MCF 10A (cell line): ENCODE measurements around the gene QKI. TPM values are rescaled to one million over a fixed set of nuclear protein-coding genes. Genes with fewer than 3 reads are reported as not detected.
"Not testable (repeated sequence)": the region's sequence is repeated elsewhere in the genome, so short reads cannot be mapped to it uniquely, and the experiment has no call there.

Experiments used
- BruUV-seq: library from RNA; stranded (reverse); fragments of 400-500 nt; replicated peaks from 2 replicates; lab custom pipeline; 2021; lab: Mats Ljungman, UMichigan
- CTCF ChIA-PET: fragments of 300-600 bp; sonication (Branson Sonifier 250); formaldehyde crosslinking; extraction: SDS; loops from one replicate; lab custom pipeline; 2021; ENCODE audit warnings: antibody characterized with exemption, inconsistent platforms; lab: Yijun Ruan, JAX
- POLR2A ChIA-PET: fragments of 300-600, 350-650 bp; sonication (Branson Sonifier 250); formaldehyde crosslinking; extraction: SDS; loops from one replicate; lab custom pipeline; 2020; ENCODE audit warnings: antibody characterized with exemption, inconsistent platforms; lab: Yijun Ruan, JAX
- DNase-seq: peaks from one replicate; pipeline ENCODE4 v3.0.0-alpha.2; 2018; ENCODE audit not compliant: unreplicated experiment
- H3K27ac Mint-ChIP-seq: one replicate; pipeline ENCODE4 v1.8.0; 2022; ENCODE audit warnings: mild to moderate bottlenecking, low read depth, mixed read lengths; ENCODE audit not compliant: unreplicated experiment
- H3K27me3 Mint-ChIP-seq: one replicate; pipeline ENCODE4 v1.8.0; 2022; ENCODE audit warnings: mixed read lengths; ENCODE audit not compliant: insufficient read depth, unreplicated experiment
- H3K36me3 Mint-ChIP-seq: one replicate; pipeline ENCODE4 v1.8.0; 2022; ENCODE audit warnings: mild to moderate bottlenecking, moderate library complexity, mixed read lengths; ENCODE audit not compliant: insufficient read depth, unreplicated experiment
- H3K4me1 Mint-ChIP-seq: one replicate; pipeline ENCODE4 v1.8.0; 2022; ENCODE audit warnings: mixed read lengths; ENCODE audit not compliant: insufficient read depth, unreplicated experiment
- H3K4me3 Mint-ChIP-seq: one replicate; pipeline ENCODE4 v1.8.0; 2022; ENCODE audit warnings: mild to moderate bottlenecking, moderate library complexity, mixed read lengths; ENCODE audit not compliant: unreplicated experiment
- H3K9me3 Mint-ChIP-seq: one replicate; pipeline ENCODE4 v1.8.0; 2022; ENCODE audit warnings: mixed read lengths; ENCODE audit not compliant: unreplicated experiment
- intact Hi-C: fragments of 100-400 bp; cut with micrococcal nuclease; formaldehyde crosslinking; loops from 2 replicates; pipeline ENCODE4 v1.14.1; 2022
- total RNA-seq: library from RNA; stranded (reverse); gene quantifications from 2 replicates; pipeline ENCODE4 v1.2.3, GENCODE V29; 2022
- TF ChIP-seq, protein P1 (sequence below): fragments of 200-600 bp; IDR thresholded peaks from one replicate; pipeline ENCODE4 v1.8.0; 2022; ENCODE audit warnings: antibody characterized with exemption, mild to moderate bottlenecking; ENCODE audit not compliant: unreplicated experiment

The QKI gene
- total RNA-seq, 1 experiment from 2014 or later, result 272 TPM

DNA sequence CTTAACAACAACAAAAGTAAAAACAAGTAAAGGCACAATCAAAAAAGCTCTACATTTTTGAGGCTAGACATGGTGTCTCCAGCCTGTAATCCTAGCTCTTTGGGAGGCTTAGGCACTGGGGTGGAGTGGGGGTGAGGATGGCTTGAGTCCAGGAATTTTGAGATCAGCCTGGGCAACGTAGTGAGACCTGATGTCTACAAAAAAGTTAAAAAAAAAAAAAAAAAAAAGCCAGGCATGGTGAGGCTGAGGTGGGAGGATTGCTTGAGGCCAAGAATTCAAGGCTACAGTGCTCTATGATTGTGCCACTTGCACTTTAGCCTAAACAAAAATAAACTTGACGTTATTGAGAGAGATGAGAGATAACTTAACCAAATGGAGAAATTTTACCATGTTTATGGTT lies 60.1 kb downstream of the QKI start:
- Mint-ChIP-seq H3K4me1 (no peaks in the 10 kb centered on the region), H3K27me3 (no peaks in the 10 kb centered on the region), H3K4me3 (no peak overlapping the region), H3K9me3 (peaks cover 29% of the 10 kb centered on the region), H3K36me3 (peaks cover 33% of the 10 kb centered on the region), H3K27ac (peak overlapping the region; percentile 57)
- ChIA-PET POLR2A (no interaction called here), CTCF (no interaction called here)
- intact Hi-C loops, result no loop called here
- DNase-seq, result no peak
- BruUV-seq, result no TSS peak
- TF ChIP-seq, protein P1, sequence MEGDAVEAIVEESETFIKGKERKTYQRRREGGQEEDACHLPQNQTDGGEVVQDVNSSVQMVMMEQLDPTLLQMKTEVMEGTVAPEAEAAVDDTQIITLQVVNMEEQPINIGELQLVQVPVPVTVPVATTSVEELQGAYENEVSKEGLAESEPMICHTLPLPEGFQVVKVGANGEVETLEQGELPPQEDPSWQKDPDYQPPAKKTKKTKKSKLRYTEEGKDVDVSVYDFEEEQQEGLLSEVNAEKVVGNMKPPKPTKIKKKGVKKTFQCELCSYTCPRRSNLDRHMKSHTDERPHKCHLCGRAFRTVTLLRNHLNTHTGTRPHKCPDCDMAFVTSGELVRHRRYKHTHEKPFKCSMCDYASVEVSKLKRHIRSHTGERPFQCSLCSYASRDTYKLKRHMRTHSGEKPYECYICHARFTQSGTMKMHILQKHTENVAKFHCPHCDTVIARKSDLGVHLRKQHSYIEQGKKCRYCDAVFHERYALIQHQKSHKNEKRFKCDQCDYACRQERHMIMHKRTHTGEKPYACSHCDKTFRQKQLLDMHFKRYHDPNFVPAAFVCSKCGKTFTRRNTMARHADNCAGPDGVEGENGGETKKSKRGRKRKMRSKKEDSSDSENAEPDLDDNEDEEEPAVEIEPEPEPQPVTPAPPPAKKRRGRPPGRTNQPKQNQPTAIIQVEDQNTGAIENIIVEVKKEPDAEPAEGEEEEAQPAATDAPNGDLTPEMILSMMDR, result no peak

DNA sequence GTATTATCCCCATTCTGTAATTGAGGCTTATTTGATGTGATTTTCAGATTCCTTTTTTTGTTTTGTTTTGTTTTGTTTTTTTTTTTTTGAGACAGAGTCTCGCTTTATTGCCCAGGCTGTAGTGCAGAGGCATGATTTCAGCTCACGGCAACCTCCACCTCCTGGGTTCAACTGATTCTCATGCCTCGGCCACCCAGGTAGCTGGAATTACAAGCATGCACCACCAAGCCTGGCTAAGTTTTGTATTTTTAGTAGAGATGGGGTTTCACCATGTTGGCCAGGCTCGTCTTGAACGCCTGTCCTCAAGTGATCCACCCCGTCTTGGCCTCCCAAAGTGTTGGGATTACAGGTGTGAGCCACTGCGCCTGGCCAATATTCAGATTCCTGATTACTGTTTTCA lies 62.4 kb downstream of the QKI start:
- not testable (repeated sequence) for BruUV-seq, H3K4me3 Mint-ChIP-seq
- H3K27ac Mint-ChIP-seq, result peak overlapping the region; percentile 19

DNA sequence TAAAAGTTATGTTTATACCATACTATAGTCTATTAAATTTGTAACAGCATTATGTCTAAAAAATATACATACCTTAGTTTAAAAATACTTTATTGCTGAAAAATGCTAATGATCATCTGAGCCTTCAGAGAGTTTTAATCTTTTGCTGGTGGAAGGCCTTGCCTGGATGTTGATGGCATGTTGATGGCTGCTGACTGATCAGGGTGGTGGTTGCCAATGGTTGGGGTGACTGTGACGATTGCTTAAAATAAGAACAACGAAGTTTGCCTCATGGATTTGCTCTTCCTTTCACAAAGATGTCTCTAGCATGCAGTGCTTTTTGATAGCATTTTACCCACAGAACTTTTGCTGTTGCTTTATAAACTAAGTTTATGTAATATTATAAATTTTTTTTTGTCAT lies 68.6 kb downstream of the QKI start:
- Mint-ChIP-seq H3K4me1 (peaks cover 40% of the 10 kb centered on the region), H3K36me3 (peaks cover 25% of the 10 kb centered on the region), H3K27ac (no peak overlapping the region), H3K27me3 (no peaks in the 10 kb centered on the region), H3K4me3 (no peak overlapping the region), H3K9me3 (no peaks in the 10 kb centered on the region)
- no peak for DNase-seq
- CTCF ChIA-PET, result no interaction called here
- intact Hi-C loops, result no loop called here
- TF ChIP-seq, protein P1, result no peak
- POLR2A ChIA-PET, result no interaction called here
- no TSS peak for BruUV-seq

More for the DNA sequence above, 62.4 kb downstream of the QKI start:
- ChIA-PET CTCF (interaction anchor here (0.7 kb wide), 1 partner anchor 300 kb away, joined by 4 read pairs; no protein-coding TSS in a partner anchor), POLR2A (interaction anchor here (1.5 kb wide), 1 partner anchor 9 kb away, joined by 4 read pairs; no protein-coding TSS in a partner anchor)
- H3K36me3 Mint-ChIP-seq, result peaks cover 23% of the 10 kb centered on the region
- intact Hi-C loops, DNase-seq, H3K9me3 Mint-ChIP-seq, H3K4me1 Mint-ChIP-seq, H3K27me3 Mint-ChIP-seq: not testable (repeated sequence)

DNA sequence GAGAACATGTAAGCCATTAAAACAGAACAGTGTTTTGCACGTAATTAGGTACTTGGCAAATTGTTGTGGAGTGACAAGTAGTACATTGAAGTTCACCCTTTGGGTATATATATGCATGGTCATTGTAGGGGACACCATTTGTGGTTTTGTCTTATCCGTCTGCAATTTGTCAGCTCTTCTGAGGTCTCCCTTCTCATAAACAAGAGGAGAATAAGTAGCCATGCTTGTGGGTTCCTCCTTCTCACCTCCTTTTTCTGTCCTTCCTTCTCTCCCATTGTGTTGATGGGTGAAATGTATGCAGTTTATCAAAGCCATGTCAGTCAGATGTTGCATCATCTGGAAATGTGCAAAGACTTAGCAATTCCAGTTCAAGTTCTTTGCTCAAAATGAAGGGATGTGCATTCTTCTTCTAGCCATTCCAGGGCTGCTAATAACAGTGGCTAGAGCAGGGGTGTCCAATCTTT lies 70.9 kb downstream of the QKI start:
- no peak overlapping the region for H3K4me3 Mint-ChIP-seq
- ChIA-PET CTCF (interaction anchor here (0.6 kb wide), 1 partner anchor 61 kb away, joined by 4 read pairs; no protein-coding TSS in a partner anchor), POLR2A (interaction anchor here (0.9 kb wide), 1 partner anchor 43 kb away, joined by 3 read pairs; no protein-coding TSS in a partner anchor)
- peaks cover 49% of the 10 kb centered on the region for H3K4me1 Mint-ChIP-seq
- intact Hi-C loops, result no loop called here
- H3K9me3 Mint-ChIP-seq, result no peaks in the 10 kb centered on the region
- no peak overlapping the region for H3K27ac Mint-ChIP-seq
- H3K27me3 Mint-ChIP-seq, result no peaks in the 10 kb centered on the region
- no TSS peak for BruUV-seq
- TF ChIP-seq, protein P1, result no peak
- H3K36me3 Mint-ChIP-seq, result peaks cover 8% of the 10 kb centered on the region
- peak; percentile 9 for DNase-seq

DNA sequence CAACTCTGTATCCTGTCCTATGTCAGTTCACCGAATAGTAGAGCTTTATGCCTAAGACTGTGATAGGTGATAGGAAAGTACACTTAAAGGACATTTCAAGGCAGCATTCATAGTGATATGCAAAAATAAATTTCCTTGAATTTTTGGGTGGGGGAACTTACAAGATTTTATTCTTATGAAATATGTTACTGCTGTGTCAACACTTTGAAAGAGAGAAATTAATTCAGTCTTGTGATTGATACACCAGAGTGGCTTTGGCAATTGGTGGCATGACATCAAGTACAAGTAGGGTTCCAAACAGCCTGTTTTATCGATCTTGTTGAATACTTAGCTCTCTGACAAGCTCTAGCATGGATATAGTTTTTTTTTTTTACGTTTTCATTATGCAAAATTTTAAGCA lies 72.3 kb downstream of the QKI start:
- Mint-ChIP-seq H3K4me1 (peaks cover 59% of the 10 kb centered on the region), H3K27me3 (no peaks in the 10 kb centered on the region), H3K36me3 (peaks cover 10% of the 10 kb centered on the region), H3K9me3 (no peaks in the 10 kb centered on the region), H3K4me3 (no peak overlapping the region), H3K27ac (no peak overlapping the region)
- ChIA-PET POLR2A (no interaction called here), CTCF (no interaction called here)
- intact Hi-C loops, result no loop called here
- TF ChIP-seq, protein P1, result no peak
- DNase-seq, result no peak
- no TSS peak for BruUV-seq
